Astrocyte of the cerebellum (primary cell): ENCODE data around the gene CAPN5.

ENCODE experiments used
- DNase-seq: peaks from one replicate; pipeline ENCODE4 v3.0.0-alpha.2; 2011; ENCODE audit warnings: low read depth
- H3K4me3 ChIP-seq: 2 replicates; pipeline ENCODE4 v1.5.1; 2011; ENCODE audit warnings: mild to moderate bottlenecking, low read depth, low read length, moderate library complexity
- in situ Hi-C: cut with HindIII; loops from 2 replicates; pipeline ENCODE4 v1.10.0; 2017; ENCODE audit warnings: low sequenced_read_pairs
- TF ChIP-seq, protein P1 (sequence below): IDR thresholded peaks from 2 replicates; pipeline ENCODE4 v1.5.1; 2012; ENCODE audit warnings: low read length, low read depth, moderate library complexity, mild to moderate bottlenecking; ENCODE audit errors: missing control alignments

CAPN5 gene

DNA sequence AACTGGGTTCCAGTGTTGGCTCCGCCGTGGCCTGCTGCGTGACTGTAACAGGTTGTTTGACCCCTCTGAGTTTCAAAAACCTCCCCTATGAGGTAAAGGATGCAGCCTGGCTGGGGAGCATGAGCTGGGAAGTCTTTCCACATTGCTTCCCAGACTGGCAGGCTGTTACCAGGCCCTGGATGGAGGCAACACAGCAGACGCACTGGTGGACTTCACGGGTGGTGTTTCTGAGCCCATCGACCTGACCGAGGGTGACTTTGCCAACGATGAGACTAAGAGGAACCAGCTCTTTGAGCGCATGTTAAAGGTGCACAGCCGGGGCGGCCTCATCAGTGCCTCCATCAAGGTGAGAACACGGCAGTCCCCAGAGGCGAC is 47.3 kb downstream of the CAPN5 start:
- in situ Hi-C loops = no loop called here
- TF ChIP-seq, protein P1, sequence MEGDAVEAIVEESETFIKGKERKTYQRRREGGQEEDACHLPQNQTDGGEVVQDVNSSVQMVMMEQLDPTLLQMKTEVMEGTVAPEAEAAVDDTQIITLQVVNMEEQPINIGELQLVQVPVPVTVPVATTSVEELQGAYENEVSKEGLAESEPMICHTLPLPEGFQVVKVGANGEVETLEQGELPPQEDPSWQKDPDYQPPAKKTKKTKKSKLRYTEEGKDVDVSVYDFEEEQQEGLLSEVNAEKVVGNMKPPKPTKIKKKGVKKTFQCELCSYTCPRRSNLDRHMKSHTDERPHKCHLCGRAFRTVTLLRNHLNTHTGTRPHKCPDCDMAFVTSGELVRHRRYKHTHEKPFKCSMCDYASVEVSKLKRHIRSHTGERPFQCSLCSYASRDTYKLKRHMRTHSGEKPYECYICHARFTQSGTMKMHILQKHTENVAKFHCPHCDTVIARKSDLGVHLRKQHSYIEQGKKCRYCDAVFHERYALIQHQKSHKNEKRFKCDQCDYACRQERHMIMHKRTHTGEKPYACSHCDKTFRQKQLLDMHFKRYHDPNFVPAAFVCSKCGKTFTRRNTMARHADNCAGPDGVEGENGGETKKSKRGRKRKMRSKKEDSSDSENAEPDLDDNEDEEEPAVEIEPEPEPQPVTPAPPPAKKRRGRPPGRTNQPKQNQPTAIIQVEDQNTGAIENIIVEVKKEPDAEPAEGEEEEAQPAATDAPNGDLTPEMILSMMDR = no peak
- DNase-seq = no peak
- H3K4me3 ChIP-seq = no peak overlapping the region

DNA sequence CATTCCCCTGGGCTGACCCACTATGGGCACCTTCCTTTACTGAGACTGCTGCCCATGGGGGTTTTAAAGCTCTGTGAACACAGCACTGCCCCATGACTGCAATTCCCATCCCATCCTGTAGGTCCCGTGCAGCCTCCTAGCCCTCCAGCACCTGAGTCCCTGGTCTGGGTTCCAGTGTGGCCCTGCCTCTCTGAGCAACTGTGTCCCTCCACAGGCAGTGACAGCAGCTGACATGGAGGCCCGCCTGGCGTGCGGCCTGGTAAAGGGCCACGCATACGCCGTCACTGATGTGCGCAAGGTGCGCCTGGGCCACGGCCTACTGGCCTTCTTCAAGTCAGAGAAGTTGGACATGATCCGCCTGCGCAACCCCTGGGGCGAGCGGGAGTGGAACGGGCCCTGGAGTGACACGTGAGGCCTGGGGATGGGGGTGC is 48.4 kb downstream of the CAPN5 start:
- in situ Hi-C loops = no loop called here
- TF ChIP-seq, protein P1 = peak; percentile 32
- H3K4me3 ChIP-seq = no peak overlapping the region
- no peak for DNase-seq

DNA sequence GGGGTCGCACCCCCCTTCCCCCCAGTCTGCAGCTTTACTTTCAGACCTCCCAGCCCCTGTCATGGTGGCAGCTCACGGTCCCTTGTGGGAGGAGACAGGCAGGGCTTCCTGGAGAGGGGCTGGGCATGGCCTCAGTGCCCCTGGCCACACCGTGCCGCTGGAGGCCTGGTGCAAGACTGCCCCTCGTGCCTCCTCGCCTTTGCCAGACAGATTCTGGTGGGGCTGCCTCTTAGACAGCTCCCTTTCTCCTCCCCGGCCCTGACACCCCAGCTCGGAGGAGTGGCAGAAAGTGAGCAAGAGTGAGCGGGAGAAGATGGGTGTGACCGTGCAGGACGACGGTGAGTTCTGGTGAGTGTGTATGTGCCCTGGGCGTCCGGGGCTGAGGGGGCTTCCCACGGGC is 49.2 kb downstream of the CAPN5 start:
- DNase-seq = no peak
- H3K4me3 ChIP-seq = no peak overlapping the region
- TF ChIP-seq, protein P1 = no peak
- in situ Hi-C loops = no loop called here

DNA sequence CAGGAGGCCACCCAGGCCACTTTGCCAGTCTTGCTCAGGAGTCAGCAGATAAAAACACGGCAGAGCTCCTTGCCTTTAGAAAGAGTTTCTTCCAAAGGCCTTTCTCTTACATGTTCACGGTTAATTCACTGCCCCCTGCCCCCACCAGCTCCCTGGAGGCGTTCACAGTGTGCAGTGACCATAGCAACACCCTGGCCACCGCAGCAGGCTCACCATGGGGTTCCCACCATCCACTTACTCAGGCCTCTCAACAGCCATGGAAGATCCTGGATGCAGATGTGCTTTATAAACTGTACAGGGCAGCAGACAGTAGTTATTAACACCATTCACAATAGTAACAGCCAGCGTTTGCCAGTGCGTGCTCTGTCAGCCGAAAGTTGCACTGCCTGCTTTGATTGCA is 50.7 kb downstream of the CAPN5 start:
- in situ Hi-C loops = no loop called here
- no peak for DNase-seq
- H3K4me3 ChIP-seq = no peak overlapping the region
- TF ChIP-seq, protein P1 = no peak

DNA sequence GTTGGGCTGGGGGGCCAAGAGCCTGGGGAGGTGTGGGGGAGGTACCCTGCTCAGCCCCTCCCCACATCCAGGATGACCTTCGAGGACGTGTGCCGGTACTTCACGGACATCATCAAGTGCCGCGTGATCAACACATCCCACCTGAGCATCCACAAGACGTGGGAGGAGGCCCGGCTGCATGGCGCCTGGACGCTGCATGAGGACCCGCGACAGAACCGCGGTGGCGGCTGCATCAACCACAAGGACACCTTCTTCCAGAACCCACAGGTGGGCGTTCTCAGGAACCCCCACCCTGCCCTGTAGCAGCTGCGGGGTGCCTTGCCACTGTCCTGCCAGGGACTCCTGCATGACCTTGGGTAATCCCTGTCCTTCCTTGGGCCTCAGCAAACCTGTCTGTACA is 51.3 kb downstream of the CAPN5 start:
- in situ Hi-C loops = no loop called here
- TF ChIP-seq, protein P1 = no peak

DNA sequence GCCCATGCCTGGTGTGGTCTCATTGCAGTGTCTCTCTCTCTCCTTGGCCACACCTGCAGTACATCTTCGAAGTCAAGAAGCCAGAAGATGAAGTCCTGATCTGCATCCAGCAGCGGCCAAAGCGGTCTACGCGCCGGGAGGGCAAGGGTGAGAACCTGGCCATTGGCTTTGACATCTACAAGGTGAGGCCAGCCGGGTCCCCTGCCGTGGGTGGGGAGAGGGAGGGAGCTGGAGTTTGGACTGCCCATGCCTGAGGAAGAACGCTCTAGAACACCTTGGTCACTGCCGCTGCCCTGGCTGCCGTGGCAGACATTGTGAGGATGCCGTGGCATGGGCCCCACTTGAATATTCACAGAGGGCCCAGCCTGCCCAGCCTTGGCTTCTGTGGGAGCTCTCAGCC is 52.2 kb downstream of the CAPN5 start:
- TF ChIP-seq, protein P1 = no peak
- in situ Hi-C loops = no loop called here
- DNase-seq = no peak
- no peak overlapping the region for H3K4me3 ChIP-seq

More for the DNA sequence above, 51.3 kb downstream of the CAPN5 start:
- no peak for DNase-seq
- no peak overlapping the region for H3K4me3 ChIP-seq

DNA sequence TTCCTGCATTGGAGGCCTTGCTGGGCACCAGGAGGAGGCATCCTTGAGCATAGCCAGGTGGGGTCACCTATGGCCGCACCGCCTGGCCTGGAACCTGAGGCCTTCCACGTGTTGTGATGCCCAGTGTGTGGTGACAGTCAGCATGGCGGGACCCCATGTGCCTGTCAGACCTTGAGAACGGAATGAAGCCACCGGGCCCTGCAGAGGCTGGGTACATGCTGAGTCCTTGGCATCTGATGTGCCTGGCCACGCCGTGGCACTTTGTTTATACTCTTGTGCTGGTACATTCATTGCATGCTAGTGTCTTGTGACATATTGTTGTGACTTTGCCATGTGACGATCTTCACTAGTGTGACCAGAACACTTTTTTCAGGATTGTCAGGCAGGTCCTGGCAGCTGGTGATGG is 52.8 kb downstream of the CAPN5 start:
- in situ Hi-C loops = no loop called here
- H3K4me3 ChIP-seq = no peak overlapping the region
- no peak for DNase-seq
- TF ChIP-seq, protein P1 = no peak
